Smooth muscle cell (in vitro differentiated cells): ENCODE results near the gene DEFB129. TPM values are rescaled to one million over a fixed set of nuclear protein-coding genes. Genes with fewer than 3 reads are reported as not detected.
"Not testable (repeated sequence)": the region's sequence is repeated elsewhere in the genome, so short reads cannot be mapped to it uniquely, and the experiment has no call there.

Experiments
- DNase-seq: peaks from one replicate; lab custom pipeline; 2025; ENCODE audit not compliant: unreplicated experiment; lab: John Stamatoyannopoulos, UW
- H2AFZ ChIP-seq: fragments of 200-600 bp; sonication (generic); 2 replicates; pipeline ENCODE4 v1.6.0; 2016; ENCODE audit warnings: antibody characterized with exemption, low read depth, mild to moderate bottlenecking
- H3F3A ChIP-seq: fragments of 200-600 bp; sonication (generic); 2 replicates; pipeline ENCODE4 v1.6.0; 2017; ENCODE audit warnings: antibody characterized with exemption, low read depth
- H3K27ac ChIP-seq: fragments of 200-600 bp; sonication (generic); 2 replicates; pipeline ENCODE4 v1.5.1; 2016; ENCODE audit warnings: low read depth, mild to moderate bottlenecking
- H3K27me3 ChIP-seq: fragments of 200-600 bp; sonication (generic); 2 replicates; pipeline ENCODE4 v1.6.1; 2016; ENCODE audit warnings: low read depth, mild to moderate bottlenecking
- H3K36me3 ChIP-seq: fragments of 200-600 bp; sonication (generic); 2 replicates; pipeline ENCODE4 v1.5.1; 2016; ENCODE audit warnings: low read depth
- H3K4me1 ChIP-seq: fragments of 200-600 bp; sonication (generic); 2 replicates; pipeline ENCODE4 v1.5.1; 2016; ENCODE audit warnings: low read depth
- H3K4me2 ChIP-seq: fragments of 200-600 bp; sonication (generic); 2 replicates; pipeline ENCODE4 v1.6.0; 2016; ENCODE audit warnings: mild to moderate bottlenecking
- H3K4me3 ChIP-seq: fragments of 200-600 bp; sonication (generic); 2 replicates; pipeline ENCODE4 v1.5.1; 2016; ENCODE audit warnings: mild to moderate bottlenecking
- H3K79me2 ChIP-seq: fragments of 200-600 bp; sonication (generic); 2 replicates; pipeline ENCODE4 v1.6.0; 2016; ENCODE audit warnings: low read depth, mild to moderate bottlenecking
- H3K9ac ChIP-seq: fragments of 200-600 bp; sonication (generic); 2 replicates; pipeline ENCODE4 v1.6.0; 2016; ENCODE audit warnings: low read depth
- H3K9me3 ChIP-seq: fragments of 200-600 bp; sonication (generic); replicated peaks from 2 replicates; pipeline ENCODE4 v1.5.1; 2016; ENCODE audit warnings: low read depth
- H4K20me1 ChIP-seq: fragments of 200-600 bp; sonication (generic); 2 replicates; pipeline ENCODE4 v1.6.0; 2016; ENCODE audit warnings: low read depth
- CTCF ChIP-seq: fragments of 200-600 bp; sonication (generic); IDR thresholded peaks from 2 replicates; pipeline ENCODE4 v1.5.1; 2017; ENCODE audit warnings: borderline replicate concordance, mild to moderate bottlenecking, antibody characterized with exemption; ENCODE audit not compliant: insufficient read depth, poor library complexity, severe bottlenecking
- WGBS: methylation state at CpG from one replicate; pipeline ENCODE4 v1.1.7; 2016; ENCODE audit warnings: low lambda C conversion rate; 5-methylcytosine and 5-hydroxymethylcytosine counted together
- polyA plus RNA-seq: library from polyadenylated mRNA; unstranded; fragments of >200 nt; fragmentation: Nextera tagmentation; extraction: Ambion mirVana; gene quantifications from 2 replicates; pipeline ENCODE4 v1.2.1, GENCODE V29; 2016
- total RNA-seq: library from RNA; depleted of rRNA; stranded (reverse); fragments of >200 nt; gene quantifications from 2 replicates; pipeline ENCODE4 v1.2.3, GENCODE V29; 2014

The DEFB129 gene
- total and polyA plus RNA-seq, 2 experiments from 2014 or later, result not detected

GRCh38 chr20:219290-220115 is 7.6 kb upstream of the DEFB129 start:
- TF ChIP-seq CTCF, result peak; percentile 20
- H3K27me3 ChIP-seq, result peaks cover 28% of the 10 kb centered on the region
- H3K36me3 ChIP-seq, result no peaks in the 10 kb centered on the region
- no peaks in the 10 kb centered on the region for H3K4me1 ChIP-seq
- H4K20me1 ChIP-seq, result no peaks in the 10 kb centered on the region
- H3K9me3 ChIP-seq, result no peaks in the 10 kb centered on the region
- no peak for DNase-seq
- no peak overlapping the region for H2AFZ ChIP-seq
- no peak overlapping the region for H3K4me2 ChIP-seq
- H3K9ac ChIP-seq, result no peak overlapping the region
- no peaks in the 10 kb centered on the region for H3K79me2 ChIP-seq
- H3K27ac ChIP-seq, result no peak overlapping the region
- no peaks in the 10 kb centered on the region for H3F3A ChIP-seq
- 0% methylated on average over 1 of the region's 1 CpG for WGBS
- H3K4me3 ChIP-seq, result no peak overlapping the region

- no peaks in the 10 kb centered on the region for H3K36me3 ChIP-seq
- no peak for DNase-seq
- no peak overlapping the region for H3K9ac ChIP-seq
- no peaks in the 10 kb centered on the region for H3K4me1 ChIP-seq
- H3K27ac ChIP-seq, result no peak overlapping the region
- H3K79me2 ChIP-seq, result no peaks in the 10 kb centered on the region
- no peak overlapping the region for H3K4me2 ChIP-seq
- H3K4me3 ChIP-seq, result no peak overlapping the region
- TF ChIP-seq CTCF, result no peak
- WGBS, result 65% methylated on average over 1 of the region's 1 CpG
- H3F3A ChIP-seq, result no peaks in the 10 kb centered on the region
- peaks cover 28% of the 10 kb centered on the region for H3K27me3 ChIP-seq
- no peak overlapping the region for H2AFZ ChIP-seq
- no peaks in the 10 kb centered on the region for H4K20me1 ChIP-seq
- H3K9me3 ChIP-seq, result no peaks in the 10 kb centered on the region
These were observed 5.7 kb upstream of the DEFB129 start for GRCh38 chr20:221258-221830.

- H3K79me2 ChIP-seq, H3K9ac ChIP-seq, H3K36me3 ChIP-seq, H3F3A ChIP-seq, H3K9me3 ChIP-seq, H2AFZ ChIP-seq, H3K27ac ChIP-seq, H3K4me2 ChIP-seq, DNase-seq, H3K4me1 ChIP-seq, H4K20me1 ChIP-seq, H3K4me3 ChIP-seq: not testable (repeated sequence)
- H3K27me3 ChIP-seq, result peaks cover 14% of the 10 kb centered on the region
- 81% methylated on average over 3 of the region's 3 CpGs for WGBS
These were observed 1.2 kb upstream of the DEFB129 start for GRCh38 chr20:225879-226278.

GRCh38 chr20:227439-228105 is 514 bp downstream of the DEFB129 start:
- no peak overlapping the region for H3K4me3 ChIP-seq
- H3K27me3 ChIP-seq, result peaks cover 6% of the 10 kb centered on the region
- H3K9me3 ChIP-seq, result no peaks in the 10 kb centered on the region
- H2AFZ ChIP-seq, result no peak overlapping the region
- H3K9ac ChIP-seq, result no peak overlapping the region
- H3K4me1 ChIP-seq, result no peaks in the 10 kb centered on the region
- TF ChIP-seq CTCF, result no peak
- H3K79me2 ChIP-seq, result no peaks in the 10 kb centered on the region
- no peak overlapping the region for H3K27ac ChIP-seq
- H4K20me1 ChIP-seq, result no peaks in the 10 kb centered on the region
- no peaks in the 10 kb centered on the region for H3F3A ChIP-seq
- no peaks in the 10 kb centered on the region for H3K36me3 ChIP-seq
- WGBS, result 80% methylated on average over 3 of the region's 3 CpGs
- no peak overlapping the region for H3K4me2 ChIP-seq
- DNase-seq, result no peak
